H1 (cell line): ENCODE data around the gene HMCES. TPM values are rescaled to one million over a fixed set of nuclear protein-coding genes. Genes with fewer than 3 reads are reported as not detected.

Experiments
- CTCF ChIA-PET: fragments of 300-600 bp; sonication (Branson Sonifier 250); formaldehyde crosslinking; loops from one replicate; lab custom pipeline; 2021; ENCODE audit not compliant: partially characterized antibody; lab: Charles Lee
- POLR2A ChIA-PET: fragments of 300-600 bp; sonication (Branson Sonifier 250); formaldehyde crosslinking; loops from one replicate; lab custom pipeline; 2021; ENCODE audit warnings: inconsistent platforms; ENCODE audit not compliant: partially characterized antibody; lab: Charles Lee
- DNase-seq, 2 experiments: peaks; one replicate each; pipeline versions ENCODE4 v3.0.0 to v3.0.0-alpha.2; 2010 to 2022; ENCODE audit warnings: low spot score in 2 of 2, low read depth in 1 of 2, mixed read lengths in 1 of 2
- FAIRE-seq: peaks from 2 replicates; lab custom pipeline; 2011; peaks lifted over from hg19 to GRCh38; lab: Jason Lieb, UNC
- H2AFZ ChIP-seq: 2 replicates; pipeline ENCODE4 v1.8.1; 2012; ENCODE audit warnings: low read length, inconsistent platforms
- H2AK5ac ChIP-seq: 2 replicates; pipeline ENCODE4 v1.6.1; 2013; ENCODE audit warnings: low read depth, low read length
- H2BK120ac ChIP-seq: replicated peaks from 2 replicates; pipeline ENCODE3; 2013; ENCODE audit warnings: low read depth, low read length, inconsistent platforms
- H2BK12ac ChIP-seq: 2 replicates; pipeline ENCODE4 v1.6.1; 2013; ENCODE audit warnings: low read depth, low read length
- H2BK15ac ChIP-seq: 2 replicates; pipeline ENCODE4 v1.6.1; 2013; ENCODE audit warnings: low read length
- H2BK20ac ChIP-seq: 2 replicates; pipeline ENCODE4 v1.6.1; 2013; ENCODE audit warnings: low read length
- H2BK5ac ChIP-seq: 2 replicates; pipeline ENCODE4 v1.6.1; 2013; ENCODE audit warnings: low read depth, low read length
- H3K14ac ChIP-seq: 2 replicates; pipeline ENCODE4 v1.6.1; 2013; ENCODE audit warnings: inconsistent platforms; ENCODE audit not compliant: insufficient read length
- H3K18ac ChIP-seq: 2 replicates; pipeline ENCODE4 v1.6.1; 2013; ENCODE audit warnings: low read length; ENCODE audit errors: extremely low read depth
- H3K23ac ChIP-seq: 2 replicates; pipeline ENCODE4 v1.6.1; 2013; ENCODE audit warnings: inconsistent platforms; ENCODE audit not compliant: insufficient read length
- H3K23me2 ChIP-seq: 2 replicates; pipeline ENCODE4 v1.6.1; 2013; ENCODE audit warnings: low read depth, low read length
- H3K27ac ChIP-seq: 2 replicates; pipeline ENCODE4 v1.6.1; 2011; ENCODE audit warnings: low read depth, low read length, inconsistent platforms
- H3K27me3 ChIP-seq, 4 experiments: replicated peaks in 1 of 4; 1 replicate in 1 of 4; 2 replicates in 3 of 4; pipeline versions ENCODE4 v1.6.1 to v1.8.1; 2011 to 2013; ENCODE audit warnings: low read length in 3 of 4, mild to moderate bottlenecking in 3 of 4, inconsistent platforms in 2 of 4, mixed read lengths in 2 of 4, moderate library complexity in 1 of 4; ENCODE audit not compliant: control insufficient read depth in 3 of 4, insufficient read depth in 3 of 4; ENCODE audit errors: extremely low read depth in 1 of 4
- H3K36me3 ChIP-seq, 4 experiments: 2 replicates each; pipeline versions ENCODE4 v1.6.1 to v1.8.1; 2011 to 2013; ENCODE audit warnings: mild to moderate bottlenecking in 4 of 4, low read length in 3 of 4, moderate library complexity in 2 of 4, control low read depth in 1 of 4, inconsistent platforms in 1 of 4; ENCODE audit not compliant: insufficient read depth in 4 of 4, control insufficient read depth in 2 of 4
- H3K4ac ChIP-seq: replicated peaks from 2 replicates; pipeline ENCODE3; 2013; ENCODE audit warnings: low read length, low read depth, mixed read lengths, inconsistent platforms; ENCODE audit not compliant: insufficient read length
- H3K4me1 ChIP-seq, 4 experiments: replicated peaks in 1 of 4; 1 replicate in 1 of 4; 2 replicates in 3 of 4; pipeline versions ENCODE4 v1.6.1 to v1.8.1; 2011 to 2013; ENCODE audit warnings: low read length in 3 of 4, inconsistent platforms in 2 of 4, mixed read lengths in 1 of 4; ENCODE audit not compliant: insufficient read depth in 4 of 4, control insufficient read depth in 3 of 4
- H3K4me2 ChIP-seq, 2 experiments: 2 replicates each; pipeline versions ENCODE4 v1.6.1 to v1.8.1; 2011 to 2013; ENCODE audit warnings: low read depth in 2 of 2, low read length in 2 of 2, control low read depth in 1 of 2, inconsistent platforms in 1 of 2, mild to moderate bottlenecking in 1 of 2; ENCODE audit not compliant: insufficient read depth in 1 of 2
- H3K4me3 ChIP-seq, 4 experiments: fragments of 200-600, 300-600 bp in 1 of 4; sonication (generic), shearing (Covaris generic), sonication (Bioruptor Twin) in 1 of 4; 2 replicates each; pipeline versions ENCODE4 v1.5.1 to v1.8.1; 2011 to 2016; ENCODE audit warnings: low read length in 4 of 4, low read depth in 3 of 4, control low read depth in 2 of 4, inconsistent platforms in 2 of 4, mild to moderate bottlenecking in 2 of 4, mixed read lengths in 1 of 4, moderate library complexity in 1 of 4; ENCODE audit not compliant: insufficient read depth in 2 of 4; ENCODE audit errors: extremely low read depth in 1 of 4
- H3K56ac ChIP-seq: replicated peaks from 2 replicates; pipeline ENCODE3; 2013; ENCODE audit warnings: low read depth, mild to moderate bottlenecking, mixed read lengths, low read length, inconsistent platforms; ENCODE audit not compliant: insufficient read length
- H3K79me1 ChIP-seq: 2 replicates; pipeline ENCODE4 v1.6.1; 2013; ENCODE audit warnings: low read depth, low read length, control low read depth
- H3K79me2 ChIP-seq, 2 experiments: 2 replicates each; pipeline versions ENCODE4 v1.6.1 to v1.8.1; 2012 to 2013; ENCODE audit warnings: low read length in 2 of 2, mild to moderate bottlenecking in 2 of 2, inconsistent platforms in 1 of 2; ENCODE audit not compliant: insufficient read depth in 2 of 2, control insufficient read depth in 1 of 2
- H3K9ac ChIP-seq, 4 experiments: replicated peaks in 1 of 4; 1 replicate in 1 of 4; 2 replicates in 3 of 4; pipeline versions ENCODE4 v1.6.1 to v1.8.1; 2011 to 2013; ENCODE audit warnings: low read depth in 3 of 4, low read length in 3 of 4, control low read depth in 2 of 4, mild to moderate bottlenecking in 2 of 4, moderate library complexity in 2 of 4, inconsistent platforms in 1 of 4; ENCODE audit errors: extremely low read depth in 1 of 4
- H3K9me3 ChIP-seq, 2 experiments: 2 replicates each; pipeline versions ENCODE4 v1.6.1 to v1.8.1; 2012 to 2013; ENCODE audit warnings: mild to moderate bottlenecking in 2 of 2, moderate library complexity in 2 of 2, control low read depth in 1 of 2, inconsistent platforms in 1 of 2, low read depth in 1 of 2, low read length in 1 of 2, mixed read lengths in 1 of 2; ENCODE audit not compliant: insufficient read depth in 2 of 2
- H4K20me1 ChIP-seq, 2 experiments: replicated peaks in 1 of 2; 2 replicates each; pipeline versions ENCODE3 to v1.8.1; 2011 to 2013; ENCODE audit warnings: inconsistent platforms in 2 of 2, low read length in 2 of 2, mild to moderate bottlenecking in 1 of 2; ENCODE audit not compliant: insufficient read depth in 2 of 2, control insufficient read depth in 1 of 2
- H4K5ac ChIP-seq: 2 replicates; pipeline ENCODE4 v1.6.1; 2013; ENCODE audit warnings: low read length, low read depth, mixed read lengths, inconsistent platforms; ENCODE audit not compliant: insufficient read length
- H4K8ac ChIP-seq: 2 replicates; pipeline ENCODE4 v1.8.0; 2013; ENCODE audit warnings: mild to moderate bottlenecking, moderate library complexity, low read length, inconsistent platforms; ENCODE audit not compliant: insufficient read depth; ENCODE audit errors: extremely low read depth
- H4K91ac ChIP-seq: replicated peaks from 2 replicates; pipeline ENCODE3; 2013; ENCODE audit warnings: low read length, mixed read lengths, inconsistent platforms; ENCODE audit not compliant: insufficient read length
- ASH2L ChIP-seq: fragments of 200-600, 300-600 bp; sonication (generic); IDR thresholded peaks from one replicate; pipeline ENCODE4 v1.7.1; 2017; ENCODE audit warnings: low read length
- CHD1 ChIP-seq: IDR thresholded peaks from 2 replicates; pipeline ENCODE4 v1.6.1; 2012; ENCODE audit warnings: low read depth, low read length, improper control_type of control experiment
- CTCF ChIP-seq, 3 experiments: IDR thresholded peaks; 1 replicate in 2 of 3; 2 replicates in 1 of 3; pipeline versions ENCODE4 v1.5.1 to v1.6.1; 2011; ENCODE audit warnings: low read length in 3 of 3, mild to moderate bottlenecking in 3 of 3, inconsistent platforms in 2 of 3, low read depth in 1 of 3, moderate library complexity in 1 of 3; ENCODE audit not compliant: insufficient read depth in 1 of 3; ENCODE audit errors: control extremely low read depth in 1 of 3
- E2F6 ChIP-seq: IDR thresholded peaks from 2 replicates; pipeline ENCODE4 v1.6.1; 2012; ENCODE audit warnings: inconsistent platforms
- FOSL1 ChIP-seq: IDR thresholded peaks from 2 replicates; pipeline ENCODE4 v1.6.1; 2011; ENCODE audit warnings: mild to moderate bottlenecking, low read depth, low read length, moderate library complexity; ENCODE audit not compliant: insufficient read depth
- NANOG ChIP-seq: IDR thresholded peaks from 2 replicates; pipeline ENCODE4 v1.6.1; 2011; ENCODE audit warnings: low read length, low read depth, mild to moderate bottlenecking, inconsistent platforms; ENCODE audit not compliant: insufficient read depth, poor library complexity, severe bottlenecking
- POLR2A ChIP-seq, 2 experiments: IDR thresholded peaks; 1 replicate in 1 of 2; 2 replicates in 1 of 2; pipeline ENCODE4 v1.6.1; 2011; ENCODE audit warnings: low read depth in 2 of 2, low read length in 2 of 2, mild to moderate bottlenecking in 2 of 2; ENCODE audit errors: control extremely low read depth in 1 of 2
- RAD21 ChIP-seq, 2 experiments: IDR thresholded peaks in 1 of 2; conservative IDR thresholded peaks in 1 of 2; 2 replicates each; pipeline ENCODE4 v1.6.1; 2011; ENCODE audit warnings: low read depth in 2 of 2, low read length in 2 of 2, improper control_type of control experiment in 1 of 2, inconsistent platforms in 1 of 2, mild to moderate bottlenecking in 1 of 2, moderate library complexity in 1 of 2
- SIX5 ChIP-seq: IDR thresholded peaks from 2 replicates; pipeline ENCODE4 v1.6.1; 2011; ENCODE audit warnings: mild to moderate bottlenecking, low read depth, low read length
- TEAD4 ChIP-seq: IDR thresholded peaks from 2 replicates; pipeline ENCODE4 v1.6.1; 2012; ENCODE audit warnings: low read depth, low read length, inconsistent platforms, mixed read lengths
- WGBS, 2 experiments: shearing (Covaris generic) in 1 of 2; methylation state at CpG; one replicate each; pipeline versions ENCODE4 v1.1.6 to v1.1.7; 2013 to 2015; ENCODE audit warnings: low lambda C conversion rate in 2 of 2, mixed read lengths in 2 of 2, inconsistent platforms in 1 of 2, low coverage in 1 of 2, missing lambda C conversion rate in 1 of 2; ENCODE audit not compliant: insufficient replicate concordance in 2 of 2, insufficient coverage in 1 of 2, insufficient read length in 1 of 2; ENCODE audit errors: extremely low coverage in 1 of 2, missing lambda C conversion rate in 1 of 2; 5-methylcytosine and 5-hydroxymethylcytosine counted together
- polyA plus RNA-seq, 7 experiments: library from polyadenylated mRNA; depleted of rRNA in 3 of 7; stranded (reverse) in 5 of 7; unstranded in 2 of 7; fragments of >200 nt in 5 of 7; fragments of 200-250 nt in 2 of 7; gene quantifications; 1 replicate in 5 of 7; 2 replicates in 1 of 7; 4 replicates in 1 of 7; pipeline versions ENCODE4 v1.2.1 to v1.2.3, GENCODE V29; 2011 to 2013; ENCODE audit warnings: missing spikeins in 2 of 7, mixed read lengths in 2 of 7
- total RNA-seq: library from RNA; stranded (reverse); fragmentation: NEBNext Ultra II Directional; extraction: Animal tissue kit (Norgen Biotek cat#: 25700); gene quantifications from 2 replicates; pipeline ENCODE4 v1.2.1, GENCODE V29; 2021

Gene HMCES
- total and polyA plus RNA-seq, 2 of the 8 experiments (the other 6 are each of a cell fraction or from before 2014, with no cell fraction given), result 27.6 to 49.5 TPM

- Histone ChIP-seq H3K4me2 (no peak overlapping the region), H3K4ac (no peak overlapping the region), H3K18ac (no peak overlapping the region), H3K79me1 (no peaks in the 10 kb centered on the region), H2BK15ac (no peak overlapping the region), H2BK20ac (no peak overlapping the region), H2AK5ac (no peak overlapping the region), H4K5ac (no peak overlapping the region), H2BK120ac (no peak overlapping the region), H3K23me2 (no peaks in the 10 kb centered on the region), H3K27ac (no peak overlapping the region), H3K27me3 (peaks cover 0 to 1% (median 0%) of the 10 kb centered on the region in 4 experiments; a peak in 1 of 7 replicates), H2BK5ac (no peak overlapping the region), H3K4me3 (no peak overlapping the region), H2BK12ac (no peak overlapping the region), H3K23ac (no peak overlapping the region), H3K14ac (no peak overlapping the region), H3K79me2 (no peaks in the 10 kb centered on the region), H2AFZ (no peak overlapping the region), H3K9ac (no peak overlapping the region), H3K36me3 (no peaks in the 10 kb centered on the region), H4K20me1 (no peaks in the 10 kb centered on the region), H3K4me1 (no peaks in the 10 kb centered on the region), H4K91ac (no peak overlapping the region), H4K8ac (no peak overlapping the region), H3K9me3 (peaks cover 0 to 11% of the 10 kb centered on the region in 2 experiments; a peak in 2 of 4 replicates), H3K56ac (no peak overlapping the region)
- 87% methylated on average over 6 of the region's 6 CpGs; no CpG with 5 or more reads in 1 of the 2 experiments for WGBS, 2 experiments
- FAIRE-seq (no peak), DNase-seq (no peak)
- ChIA-PET POLR2A (interaction anchor here (3.0 kb wide), 1 partner anchor 20 kb away, joined by 15 read pairs; a partner anchor contains a TSS), CTCF (interaction anchor here (0.7 to 3.2 kb wide), 8 partner anchors 7 to 47 kb away, joined by 3 to 12 read pairs (median 6); a partner anchor contains a TSS)
- no peak for TF ChIP-seq FOSL1
- TF ChIP-seq POLR2A (IDR thresholded peaks at IDR 0.05; ENCODE audit: control extremely low read depth in 1 of 2, low read depth in 2 of 2, low read length in 2 of 2), result no peak
- TF ChIP-seq CTCF (IDR thresholded peaks at IDR 0.05; ENCODE audit: control extremely low read depth in 1 of 3, insufficient read depth in 1 of 3, low read depth in 1 of 3, low read length in 3 of 3), result no peak
- no peak for TF ChIP-seq ASH2L
- TF ChIP-seq E2F6, result no peak
- no peak for TF ChIP-seq RAD21 (IDR thresholded peaks at IDR 0.05 in 1 of 2, conservative IDR thresholded peaks at IDR 0.05 in 1 of 2; ENCODE audit: low read depth in 2 of 2, low read length in 2 of 2)
- no peak for TF ChIP-seq TEAD4
- TF ChIP-seq NANOG, result no peak
- TF ChIP-seq SIX5, result no peak
- no peak for TF ChIP-seq CHD1
Observed at GRCh38 chr3:129336093-129336706, 57.5 kb downstream of the HMCES start.
